Uterus (tissue), 2 donors: ENCODE results near the gene CDC42EP1.
"Not testable (repeated sequence)": the region's sequence is repeated elsewhere in the genome, so short reads cannot be mapped to it uniquely, and the experiment has no call there.

Source experiments
- CTCF ChIP-seq, 4 experiments: fragments of 200-600 bp in 2 of 4; fragments of 450-650 bp in 2 of 4; sonication (generic) in 2 of 4; IDR thresholded peaks; one replicate each; pipeline ENCODE4 v1.5.1; 2016 to 2019; ENCODE audit warnings: antibody characterized with exemption in 4 of 4, mild to moderate bottlenecking in 2 of 4, moderate library complexity in 1 of 4
- POLR2A ChIP-seq, 2 donors: fragments of 450-650 bp; IDR thresholded peaks; one replicate each; pipeline ENCODE4 v1.6.1; 2016; ENCODE audit warnings: antibody characterized with exemption in 2 of 2, mild to moderate bottlenecking in 1 of 2, moderate library complexity in 1 of 2

GRCh38 chr22:37610153-37610475, 49.8 kb downstream of the CDC42EP1 start:
- not testable (repeated sequence) for TF ChIP-seq CTCF, POLR2A (IDR thresholded peaks at IDR 0.05)
